IPS DF 6.9 (cell line): ENCODE results near the gene TPRG1.

Experiments used
- DNase-seq: peaks from one replicate; pipeline ENCODE4 v3.0.0-alpha.2; 2013; ENCODE audit warnings: low read depth, low spot score
- H3K27ac ChIP-seq: one replicate; pipeline ENCODE4 v1.5.1; 2013; ENCODE audit warnings: low read length, control low read depth
- H3K27me3 ChIP-seq: 2 replicates; pipeline ENCODE4 v1.6.1; 2013; ENCODE audit warnings: mild to moderate bottlenecking, low read length; ENCODE audit not compliant: control insufficient read depth, insufficient read depth
- H3K36me3 ChIP-seq: 2 replicates; pipeline ENCODE4 v1.6.1; 2013; ENCODE audit warnings: low read length; ENCODE audit not compliant: control insufficient read depth, insufficient read depth
- H3K4me1 ChIP-seq: 2 replicates; pipeline ENCODE4 v1.6.1; 2013; ENCODE audit warnings: low read length; ENCODE audit not compliant: control insufficient read depth, insufficient read depth
- H3K4me3 ChIP-seq: 2 replicates; pipeline ENCODE4 v1.5.1; 2013; ENCODE audit warnings: mild to moderate bottlenecking, low read length
- H3K9me3 ChIP-seq: 2 replicates; pipeline ENCODE4 v1.6.1; 2013; ENCODE audit warnings: low read length, inconsistent platforms; ENCODE audit not compliant: control insufficient read depth, insufficient read depth
- WGBS: extraction: QIAGEN DNeasy Blood & Tissue Kit; methylation state at CpG from one replicate; pipeline ENCODE4 v1.1.7; 2013; ENCODE audit warnings: mixed read lengths, missing lambda C conversion rate; ENCODE audit not compliant: insufficient read length, insufficient coverage; 5-methylcytosine and 5-hydroxymethylcytosine counted together

TPRG1 gene

DNA sequence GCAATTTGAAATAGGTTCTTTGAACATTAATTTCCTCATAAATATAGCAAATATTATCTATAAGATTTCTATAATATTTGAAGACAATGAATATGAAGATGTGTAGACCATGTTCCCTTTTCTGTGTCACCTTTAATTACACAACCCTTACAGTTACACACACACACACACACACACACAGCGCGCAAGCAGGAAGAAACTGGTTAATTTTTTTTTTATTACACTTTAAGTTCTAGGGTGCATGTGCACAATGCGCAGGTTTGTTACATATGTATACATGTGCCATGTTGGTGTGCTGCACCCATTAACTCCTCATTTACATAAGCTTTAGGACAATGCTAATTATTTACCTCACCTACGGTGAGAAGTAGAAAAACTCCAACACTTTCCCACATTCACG is 122.9 kb downstream of the TPRG1 start:
- no peaks in the 10 kb centered on the region for H3K27me3 ChIP-seq
- no peaks in the 10 kb centered on the region for H3K4me1 ChIP-seq
- H3K36me3 ChIP-seq, result no peaks in the 10 kb centered on the region
- no peak overlapping the region for H3K27ac ChIP-seq
- H3K9me3 ChIP-seq, result no peaks in the 10 kb centered on the region
- WGBS, result no CpG with 5 or more reads among the region's 5 CpGs
- no peak overlapping the region for H3K4me3 ChIP-seq
- no peak for DNase-seq

DNA sequence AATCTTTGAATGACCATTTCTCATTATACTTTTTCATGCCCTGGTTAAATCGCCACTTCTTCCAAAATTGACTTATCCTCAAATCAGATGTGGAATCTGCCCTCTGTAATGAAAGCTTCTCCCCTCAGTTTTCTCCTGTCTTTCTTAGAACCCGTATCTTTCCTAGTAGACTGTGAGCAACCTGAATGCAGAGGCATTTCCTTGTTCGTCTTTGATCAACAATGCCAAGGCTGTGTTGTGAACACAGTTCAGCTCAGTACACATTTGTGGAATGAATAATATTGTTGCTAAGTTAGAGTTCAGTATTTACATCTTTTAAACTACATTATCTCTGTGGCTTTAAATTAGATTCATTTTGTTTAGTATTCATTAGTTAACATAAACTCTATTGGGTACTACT is 123.3 kb downstream of the TPRG1 start:
- Histone ChIP-seq H3K27me3 (no peaks in the 10 kb centered on the region), H3K9me3 (no peaks in the 10 kb centered on the region), H3K4me1 (no peaks in the 10 kb centered on the region), H3K4me3 (no peak overlapping the region), H3K36me3 (no peaks in the 10 kb centered on the region), H3K27ac (no peak overlapping the region)
- no CpG with 5 or more reads among the region's 3 CpGs for WGBS
- DNase-seq, result no peak

DNA sequence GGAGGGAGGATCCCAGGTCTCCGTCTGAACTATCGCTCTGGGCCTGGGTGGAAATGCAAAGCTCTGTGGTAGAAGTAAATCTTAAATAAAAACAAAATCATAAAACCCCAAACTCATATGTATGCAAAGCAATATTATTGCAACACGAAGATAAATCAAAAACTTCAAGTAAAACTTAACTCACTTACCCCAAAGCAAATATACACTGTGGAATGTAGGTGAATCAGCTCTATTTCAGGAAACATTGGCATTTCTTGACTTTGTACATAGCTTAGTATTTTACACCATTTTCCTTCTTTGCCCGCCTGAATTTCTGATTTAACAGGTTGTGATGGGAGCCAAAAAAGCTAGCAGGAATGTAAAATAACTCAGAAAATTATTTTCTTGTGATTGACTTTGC is 126.2 kb downstream of the TPRG1 start:
- no peaks in the 10 kb centered on the region for H3K9me3 ChIP-seq
- no peaks in the 10 kb centered on the region for H3K36me3 ChIP-seq
- no peaks in the 10 kb centered on the region for H3K4me1 ChIP-seq
- no CpG with 5 or more reads among the region's 4 CpGs for WGBS
- no peak overlapping the region for H3K27ac ChIP-seq
- H3K27me3 ChIP-seq, result no peaks in the 10 kb centered on the region
- no peak overlapping the region for H3K4me3 ChIP-seq
- no peak for DNase-seq

DNA sequence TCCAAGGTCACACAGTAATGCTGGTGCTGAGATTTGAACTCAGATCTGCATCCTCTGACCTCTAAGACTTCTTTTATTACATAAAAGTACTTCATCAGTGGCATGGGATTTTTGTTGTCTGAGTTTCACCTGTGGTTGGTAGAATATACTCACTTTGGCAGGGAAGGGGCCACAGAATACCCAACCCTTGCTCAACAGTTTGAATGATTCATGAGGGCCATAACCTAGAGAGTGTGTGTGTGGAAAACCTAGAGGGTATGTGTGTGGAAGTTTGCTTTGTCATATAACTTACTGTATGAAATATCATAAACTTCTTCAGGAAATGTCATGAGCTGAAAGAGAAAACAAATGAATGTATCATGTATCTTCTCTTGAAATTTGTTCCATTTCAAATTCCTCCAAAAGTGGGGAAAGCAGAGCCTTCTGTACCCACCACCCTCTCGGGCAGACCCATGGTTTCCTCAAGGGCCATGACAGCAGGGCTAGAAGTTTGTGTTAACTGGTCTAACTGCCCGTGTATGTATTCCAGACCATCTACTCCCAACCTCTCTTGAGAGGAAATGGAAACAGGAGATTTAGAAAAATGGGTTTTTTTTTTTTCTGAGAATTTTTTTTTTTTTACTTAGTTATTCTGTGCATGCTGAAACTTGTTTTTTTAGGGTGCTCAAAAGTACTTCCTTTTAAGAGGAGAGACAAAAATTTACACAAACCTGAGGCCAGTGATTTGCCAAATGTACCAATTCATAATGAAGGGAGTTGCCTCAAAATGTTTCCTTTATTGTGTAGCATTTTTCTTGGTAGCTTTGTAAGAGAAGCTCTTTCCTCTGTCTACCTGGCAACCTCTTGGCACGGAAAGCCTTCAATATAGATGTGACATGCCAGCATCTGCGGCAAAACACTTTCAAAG is 127.0 kb downstream of the TPRG1 start:
- Histone ChIP-seq H3K27me3 (no peaks in the 10 kb centered on the region), H3K4me3 (no peak overlapping the region), H3K9me3 (no peaks in the 10 kb centered on the region), H3K36me3 (no peaks in the 10 kb centered on the region), H3K4me1 (no peaks in the 10 kb centered on the region), H3K27ac (no peak overlapping the region)
- WGBS, result no CpG with 5 or more reads among the region's 4 CpGs
- no peak for DNase-seq

DNA sequence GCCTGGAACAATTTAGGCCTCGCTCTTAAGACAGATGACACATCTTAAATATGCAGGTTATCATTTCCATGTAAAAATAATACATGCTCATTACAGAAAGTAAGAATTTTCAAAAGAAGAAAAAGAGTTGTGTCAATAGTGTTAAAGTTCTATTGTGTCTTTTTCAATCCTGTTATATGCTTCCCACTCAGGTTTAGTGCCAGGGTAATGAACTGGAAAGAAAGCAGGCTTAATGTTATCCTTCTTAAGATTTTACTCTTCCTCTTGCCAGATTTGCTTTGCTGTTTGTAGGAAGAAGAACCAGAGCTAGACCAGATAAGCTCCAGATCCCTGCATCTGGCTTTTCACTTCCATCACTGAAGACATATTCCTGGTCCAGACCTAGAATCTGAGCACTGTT is 128.6 kb downstream of the TPRG1 start:
- no CpG with 5 or more reads among the region's 1 CpG for WGBS
- Histone ChIP-seq H3K4me1 (peaks cover 3% of the 10 kb centered on the region; the same call in 1 of the 2 replicates), H3K27ac (no peak overlapping the region), H3K36me3 (no peaks in the 10 kb centered on the region), H3K4me3 (no peak overlapping the region), H3K27me3 (no peaks in the 10 kb centered on the region), H3K9me3 (no peaks in the 10 kb centered on the region)
- DNase-seq, result no peak

DNA sequence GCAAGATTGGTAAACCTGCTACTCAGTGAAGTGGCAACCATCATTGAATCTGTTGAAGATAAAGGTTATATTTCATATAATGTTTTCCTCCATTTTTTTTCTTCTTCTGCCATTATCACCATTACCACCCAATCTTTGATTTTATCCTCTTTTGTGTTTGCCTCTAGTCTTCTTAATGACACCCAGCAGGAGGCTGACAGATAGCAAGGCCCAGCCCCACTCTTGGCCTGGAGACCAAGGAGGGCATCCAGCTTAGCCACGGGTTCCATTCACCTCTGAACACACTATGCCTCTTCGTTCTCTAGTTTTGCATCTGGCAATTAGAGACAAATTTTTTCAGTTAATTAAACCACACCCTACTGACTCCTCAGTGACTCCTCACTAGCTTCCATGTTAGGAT is 129.7 kb downstream of the TPRG1 start:
- no peak for DNase-seq

DNA sequence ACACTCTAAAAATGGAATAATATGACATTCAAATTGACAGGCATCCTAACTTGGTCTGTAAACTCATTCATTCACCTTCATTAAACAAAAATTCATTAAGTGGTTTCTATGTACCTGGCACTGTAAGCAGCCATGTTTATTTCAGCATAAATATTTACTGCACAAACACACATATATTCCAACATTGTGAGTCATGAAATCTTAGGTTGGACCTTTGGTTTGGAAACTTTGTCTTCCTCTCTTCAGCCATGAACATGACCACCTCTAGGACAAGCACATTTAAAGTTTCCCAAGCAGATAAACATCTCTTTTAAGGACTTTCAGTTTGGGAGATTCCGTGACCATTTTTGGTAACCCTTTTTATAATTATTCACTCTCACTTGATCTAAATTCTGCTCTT is 131.8 kb downstream of the TPRG1 start:
- Histone ChIP-seq H3K27me3 (no peaks in the 10 kb centered on the region), H3K9me3 (no peaks in the 10 kb centered on the region), H3K4me1 (peaks cover 3% of the 10 kb centered on the region; the same call in 1 of the 2 replicates), H3K36me3 (no peaks in the 10 kb centered on the region), H3K4me3 (no peak overlapping the region), H3K27ac (no peak overlapping the region)
- no CpG with 5 or more reads among the region's 1 CpG for WGBS
- DNase-seq, result no peak

More for the DNA sequence above, 129.7 kb downstream of the TPRG1 start:
- no peaks in the 10 kb centered on the region for H3K27me3 ChIP-seq
- peaks cover 3% of the 10 kb centered on the region; the same call in 1 of the 2 replicates for H3K4me1 ChIP-seq
- H3K9me3 ChIP-seq, result no peaks in the 10 kb centered on the region
- H3K36me3 ChIP-seq, result no peaks in the 10 kb centered on the region
- WGBS, result no CpG with 5 or more reads among the region's 2 CpGs
- no peak overlapping the region for H3K27ac ChIP-seq
- no peak overlapping the region for H3K4me3 ChIP-seq

DNA sequence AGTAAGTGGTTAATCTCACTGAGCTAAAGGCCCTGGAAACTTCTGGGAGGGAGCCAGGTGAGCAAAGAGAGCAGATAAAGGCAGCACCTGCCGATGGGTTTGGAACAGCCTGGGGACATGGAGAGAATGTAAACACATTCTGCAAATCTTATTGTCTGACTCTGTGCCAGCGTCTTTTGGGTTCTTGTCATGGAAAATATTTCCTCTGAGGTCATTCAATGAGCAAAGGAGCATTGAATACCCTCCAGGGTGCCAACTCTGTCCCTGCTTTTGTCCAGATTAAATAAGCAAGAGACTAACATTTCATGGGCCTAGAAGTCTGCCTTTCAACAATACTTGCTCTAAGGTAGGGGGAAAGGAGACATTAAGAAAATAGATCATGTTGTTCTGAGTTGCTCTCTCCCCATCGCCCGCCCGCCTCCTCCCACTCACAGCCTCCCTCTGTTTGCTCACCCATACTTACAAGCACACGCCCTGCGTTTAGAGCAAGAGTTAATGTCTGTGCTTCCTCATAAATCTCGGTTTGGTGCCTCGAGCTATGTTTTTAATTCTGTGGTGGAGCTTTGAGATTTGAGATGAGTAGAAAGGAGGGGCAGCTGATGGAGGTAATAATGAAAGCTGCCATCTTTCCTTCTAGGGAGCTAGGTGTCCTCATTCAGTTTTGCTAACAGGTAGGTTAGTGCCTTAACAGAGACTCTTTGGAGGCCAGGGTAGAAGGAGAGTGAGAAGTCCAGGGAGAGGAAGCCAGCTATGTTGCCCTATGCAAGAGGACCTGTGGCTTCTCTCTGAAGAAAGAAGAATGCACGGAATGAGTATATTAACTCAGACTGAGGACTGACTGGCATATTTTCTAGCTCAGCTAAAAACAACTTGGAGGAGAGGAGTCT is 132.9 kb downstream of the TPRG1 start:
- peak; percentile 18 for DNase-seq
- no CpG with 5 or more reads among the region's 10 CpGs for whole genome bisulfite sequencing
- Histone ChIP-seq H3K36me3 (no peaks in the 10 kb centered on the region), H3K4me3 (no peak overlapping the region), H3K27ac (no peak overlapping the region), H3K9me3 (no peaks in the 10 kb centered on the region), H3K27me3 (no peaks in the 10 kb centered on the region), H3K4me1 (peaks cover 3% of the 10 kb centered on the region; the same call in 1 of the 2 replicates)

DNA sequence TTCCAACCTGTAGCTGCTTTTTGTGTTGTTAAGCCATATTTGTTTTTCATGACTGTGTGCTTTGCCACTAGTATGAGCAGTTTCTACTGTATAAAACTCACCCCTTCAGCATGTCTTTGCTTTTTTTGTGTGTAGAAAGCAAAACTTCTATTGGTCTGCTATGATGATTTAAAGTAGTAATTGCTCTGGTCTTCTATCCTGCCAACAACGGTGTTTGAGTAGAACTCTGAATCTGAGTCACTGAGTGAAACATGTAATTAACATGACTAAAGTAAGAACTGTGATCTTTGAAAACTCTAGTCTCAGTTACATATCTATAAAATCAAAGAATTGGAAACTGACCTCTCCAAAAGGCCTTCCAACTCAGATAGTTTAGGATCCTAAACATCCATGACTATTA is 133.6 kb downstream of the TPRG1 start:
- no peaks in the 10 kb centered on the region for H3K9me3 ChIP-seq
- DNase-seq, result no peak
- H3K27me3 ChIP-seq, result no peaks in the 10 kb centered on the region
- no peaks in the 10 kb centered on the region for H3K36me3 ChIP-seq
- H3K27ac ChIP-seq, result no peak overlapping the region
- H3K4me1 ChIP-seq, result peaks cover 3% of the 10 kb centered on the region; the same call in 1 of the 2 replicates
- no CpG with 5 or more reads among the region's 1 CpG for WGBS
- no peak overlapping the region for H3K4me3 ChIP-seq

DNA sequence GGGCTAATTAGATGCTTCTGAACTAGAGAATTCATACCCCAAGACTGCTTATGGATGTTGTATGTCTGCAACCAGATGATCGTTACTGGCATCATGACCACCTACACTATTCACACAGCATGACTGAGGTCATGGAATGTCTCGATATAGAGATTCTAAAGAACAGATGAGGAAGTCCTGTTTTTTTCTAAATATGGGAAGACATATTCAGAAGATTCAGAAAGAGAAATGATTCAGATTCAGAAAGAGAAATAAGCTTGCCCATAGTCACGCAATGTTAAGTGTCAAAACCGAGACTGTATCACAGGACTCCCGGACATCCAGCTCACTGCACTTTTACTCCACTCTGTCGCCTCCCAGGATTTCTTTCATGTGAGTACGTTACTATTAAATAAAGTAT is 136.2 kb downstream of the TPRG1 start:
- H3K9me3 ChIP-seq, result no peaks in the 10 kb centered on the region
- H3K27ac ChIP-seq, result no peak overlapping the region
- no peaks in the 10 kb centered on the region for H3K27me3 ChIP-seq
- no peak overlapping the region for H3K4me3 ChIP-seq
- peaks cover 3% of the 10 kb centered on the region; the same call in 1 of the 2 replicates for H3K4me1 ChIP-seq
- no CpG with 5 or more reads among the region's 7 CpGs for WGBS
- no peak for DNase-seq
- H3K36me3 ChIP-seq, result no peaks in the 10 kb centered on the region
